ENCODE data around the gene SERPINI1.
"Not testable (repeated sequence)": the region's sequence is repeated elsewhere in the genome, so short reads cannot be mapped to it uniquely, and the experiment has no call there.

SERPINI1 gene

GRCh38 chr3:167810236-167810635, 74.7 kb downstream of the SERPINI1 start:
- no peak overlapping the region for H3K27ac ChIP-seq (ENCODE audit: low read length)
- H3K27me3 ChIP-seq (ENCODE audit: insufficient read depth, low read length), result no peaks in the 10 kb centered on the region
- no peaks in the 10 kb centered on the region for H3K9me3 ChIP-seq (ENCODE audit: insufficient read depth, low read depth, low read length)
- no peaks in the 10 kb centered on the region for H3K36me3 ChIP-seq (ENCODE audit: insufficient read depth, low read depth, low read length)
- H3K4me1 ChIP-seq (ENCODE audit: insufficient read depth, low read length), result no peaks in the 10 kb centered on the region
- no peak overlapping the region for H3K4me3 ChIP-seq (ENCODE audit: low read length)
- H3K9ac ChIP-seq (ENCODE audit: low read depth, low read length), result no peak overlapping the region

GRCh38 chr3:167811031-167811430, 75.5 kb downstream of the SERPINI1 start:
- Histone ChIP-seq H3K9me3 (ENCODE audit: insufficient read depth, low read depth, low read length) (no peaks in the 10 kb centered on the region), H3K4me1 (ENCODE audit: insufficient read depth, low read length) (no peaks in the 10 kb centered on the region), H3K27me3 (ENCODE audit: insufficient read depth, low read length) (no peaks in the 10 kb centered on the region), H3K4me3 (ENCODE audit: low read length) (no peak overlapping the region), H3K27ac (ENCODE audit: low read length) (no peak overlapping the region), H3K9ac (ENCODE audit: low read depth, low read length) (no peak overlapping the region), H3K36me3 (ENCODE audit: insufficient read depth, low read depth, low read length) (no peaks in the 10 kb centered on the region)

- Histone ChIP-seq H3K4me3 (ENCODE audit: low read length) (no peak overlapping the region), H3K4me1 (ENCODE audit: insufficient read depth, low read length) (no peaks in the 10 kb centered on the region), H3K9ac (ENCODE audit: low read depth, low read length) (no peak overlapping the region)
Measured at GRCh38 chr3:167813169-167814123, 77.9 kb downstream of the SERPINI1 start.

GRCh38 chr3:167814441-167814951, 79.0 kb downstream of the SERPINI1 start:
- Histone ChIP-seq H3K9me3 (ENCODE audit: insufficient read depth, low read depth, low read length) (no peaks in the 10 kb centered on the region), H3K4me3 (ENCODE audit: low read length) (no peak overlapping the region), H3K27ac (ENCODE audit: low read length) (no peak overlapping the region), H3K9ac (ENCODE audit: low read depth, low read length) (no peak overlapping the region), H3K36me3 (ENCODE audit: insufficient read depth, low read depth, low read length) (no peaks in the 10 kb centered on the region), H3K4me1 (ENCODE audit: insufficient read depth, low read length) (no peaks in the 10 kb centered on the region), H3K27me3 (ENCODE audit: insufficient read depth, low read length) (no peaks in the 10 kb centered on the region)

More at GRCh38 chr3:167813169-167814123, 77.9 kb downstream of the SERPINI1 start:
- no peaks in the 10 kb centered on the region for H3K27me3 ChIP-seq (ENCODE audit: insufficient read depth, low read length)
- no peak overlapping the region for H3K27ac ChIP-seq (ENCODE audit: low read length)
- no peaks in the 10 kb centered on the region for H3K36me3 ChIP-seq (ENCODE audit: insufficient read depth, low read depth, low read length)
- no peaks in the 10 kb centered on the region for H3K9me3 ChIP-seq (ENCODE audit: insufficient read depth, low read depth, low read length)

GRCh38 chr3:167816953-167817352, 81.4 kb downstream of the SERPINI1 start:
- H3K36me3 ChIP-seq (ENCODE audit: insufficient read depth, low read depth, low read length), result no peaks in the 10 kb centered on the region
- H3K9ac ChIP-seq (ENCODE audit: low read depth, low read length), result no peak overlapping the region
- H3K27me3 ChIP-seq (ENCODE audit: insufficient read depth, low read length), result no peaks in the 10 kb centered on the region
- H3K27ac ChIP-seq (ENCODE audit: low read length), result no peak overlapping the region
- no peak overlapping the region for H3K4me3 ChIP-seq (ENCODE audit: low read length)
- no peaks in the 10 kb centered on the region for H3K9me3 ChIP-seq (ENCODE audit: insufficient read depth, low read depth, low read length)
- H3K4me1 ChIP-seq (ENCODE audit: insufficient read depth, low read length), result no peaks in the 10 kb centered on the region

- H3K27ac ChIP-seq (ENCODE audit: low read length), result no peak overlapping the region
- no peaks in the 10 kb centered on the region for H3K27me3 ChIP-seq (ENCODE audit: insufficient read depth, low read length)
- H3K36me3 ChIP-seq (ENCODE audit: insufficient read depth, low read depth, low read length), result no peaks in the 10 kb centered on the region
- H3K9ac ChIP-seq (ENCODE audit: low read depth, low read length), result no peak overlapping the region
- H3K9me3 ChIP-seq (ENCODE audit: insufficient read depth, low read depth, low read length), result no peaks in the 10 kb centered on the region
- no peaks in the 10 kb centered on the region for H3K4me1 ChIP-seq (ENCODE audit: insufficient read depth, low read length)
- H3K4me3 ChIP-seq (ENCODE audit: low read length), result no peak overlapping the region
Measured at GRCh38 chr3:167820102-167820865, 84.8 kb downstream of the SERPINI1 start.

GRCh38 chr3:167821248-167821805, 85.8 kb downstream of the SERPINI1 start:
- no peaks in the 10 kb centered on the region for H3K27me3 ChIP-seq (ENCODE audit: insufficient read depth, low read length)
- no peaks in the 10 kb centered on the region for H3K36me3 ChIP-seq (ENCODE audit: insufficient read depth, low read depth, low read length)
- no peaks in the 10 kb centered on the region for H3K9me3 ChIP-seq (ENCODE audit: insufficient read depth, low read depth, low read length)
- H3K9ac ChIP-seq (ENCODE audit: low read depth, low read length), result no peak overlapping the region
- no peak overlapping the region for H3K4me3 ChIP-seq (ENCODE audit: low read length)
- H3K27ac ChIP-seq (ENCODE audit: low read length), result no peak overlapping the region
- H3K4me1 ChIP-seq (ENCODE audit: insufficient read depth, low read length), result no peaks in the 10 kb centered on the region

GRCh38 chr3:167823738-167824137, 88.2 kb downstream of the SERPINI1 start:
- Histone ChIP-seq H3K4me1 (ENCODE audit: insufficient read depth, low read length) (no peaks in the 10 kb centered on the region), H3K27me3 (ENCODE audit: insufficient read depth, low read length) (no peaks in the 10 kb centered on the region), H3K27ac (ENCODE audit: low read length) (no peak overlapping the region), H3K9me3 (ENCODE audit: insufficient read depth, low read depth, low read length) (no peaks in the 10 kb centered on the region), H3K36me3 (ENCODE audit: insufficient read depth, low read depth, low read length) (no peaks in the 10 kb centered on the region), H3K9ac (ENCODE audit: low read depth, low read length) (no peak overlapping the region), H3K4me3 (ENCODE audit: low read length) (no peak overlapping the region)

GRCh38 chr3:167827588-167827987, 92.1 kb downstream of the SERPINI1 start:
- not testable (repeated sequence) for H3K9me3 ChIP-seq (ENCODE audit: insufficient read depth, low read depth, low read length); H3K27me3 ChIP-seq (ENCODE audit: insufficient read depth, low read length); H3K36me3 ChIP-seq (ENCODE audit: insufficient read depth, low read depth, low read length); H3K27ac ChIP-seq (ENCODE audit: low read length); H3K4me3 ChIP-seq (ENCODE audit: low read length); H3K9ac ChIP-seq (ENCODE audit: low read depth, low read length); H3K4me1 ChIP-seq (ENCODE audit: insufficient read depth, low read length)

- H3K9me3 ChIP-seq (ENCODE audit: insufficient read depth, low read depth, low read length), result no peaks in the 10 kb centered on the region
- no peaks in the 10 kb centered on the region for H3K27me3 ChIP-seq (ENCODE audit: insufficient read depth, low read length)
- no peaks in the 10 kb centered on the region for H3K4me1 ChIP-seq (ENCODE audit: insufficient read depth, low read length)
- H3K4me3 ChIP-seq (ENCODE audit: low read length), result no peak overlapping the region
- H3K36me3 ChIP-seq (ENCODE audit: insufficient read depth, low read depth, low read length), result no peaks in the 10 kb centered on the region
- no peak overlapping the region for H3K27ac ChIP-seq (ENCODE audit: low read length)
- H3K9ac ChIP-seq (ENCODE audit: low read depth, low read length), result no peak overlapping the region
Measured at GRCh38 chr3:167829071-167829470, 93.5 kb downstream of the SERPINI1 start.

GRCh38 chr3:167830007-167830406, 94.5 kb downstream of the SERPINI1 start:
- Histone ChIP-seq H3K9me3 (ENCODE audit: insufficient read depth, low read depth, low read length) (no peaks in the 10 kb centered on the region), H3K9ac (ENCODE audit: low read depth, low read length) (no peak overlapping the region), H3K4me3 (ENCODE audit: low read length) (no peak overlapping the region), H3K27ac (ENCODE audit: low read length) (no peak overlapping the region), H3K36me3 (ENCODE audit: insufficient read depth, low read depth, low read length) (no peaks in the 10 kb centered on the region), H3K4me1 (ENCODE audit: insufficient read depth, low read length) (no peaks in the 10 kb centered on the region), H3K27me3 (ENCODE audit: insufficient read depth, low read length) (no peaks in the 10 kb centered on the region)
